ENCODE data around the gene CCDC57.

DNA sequence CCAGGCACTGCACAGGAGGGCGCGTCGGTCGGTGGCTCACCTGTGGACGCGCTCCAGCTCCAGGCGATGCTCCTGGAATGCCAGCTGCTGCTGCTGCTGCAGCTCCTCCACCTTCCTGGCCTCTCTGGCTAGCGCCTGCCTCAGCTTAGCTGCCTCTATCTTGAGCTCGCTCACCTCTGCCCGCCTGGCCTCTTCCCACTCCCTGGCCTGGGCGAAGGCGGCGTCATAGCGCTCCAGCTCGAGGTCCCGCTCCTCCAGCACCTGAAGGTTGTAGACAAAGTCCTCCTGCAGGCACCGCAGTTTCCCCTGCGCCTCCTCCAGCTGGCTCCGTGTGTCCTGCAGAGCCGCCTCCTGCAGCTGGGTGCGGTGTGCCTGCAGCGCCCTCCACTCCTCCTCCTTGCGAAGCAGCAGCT lies 11.1 kb downstream of the CCDC57 start:
- TF ChIP-seq, protein P1, sequence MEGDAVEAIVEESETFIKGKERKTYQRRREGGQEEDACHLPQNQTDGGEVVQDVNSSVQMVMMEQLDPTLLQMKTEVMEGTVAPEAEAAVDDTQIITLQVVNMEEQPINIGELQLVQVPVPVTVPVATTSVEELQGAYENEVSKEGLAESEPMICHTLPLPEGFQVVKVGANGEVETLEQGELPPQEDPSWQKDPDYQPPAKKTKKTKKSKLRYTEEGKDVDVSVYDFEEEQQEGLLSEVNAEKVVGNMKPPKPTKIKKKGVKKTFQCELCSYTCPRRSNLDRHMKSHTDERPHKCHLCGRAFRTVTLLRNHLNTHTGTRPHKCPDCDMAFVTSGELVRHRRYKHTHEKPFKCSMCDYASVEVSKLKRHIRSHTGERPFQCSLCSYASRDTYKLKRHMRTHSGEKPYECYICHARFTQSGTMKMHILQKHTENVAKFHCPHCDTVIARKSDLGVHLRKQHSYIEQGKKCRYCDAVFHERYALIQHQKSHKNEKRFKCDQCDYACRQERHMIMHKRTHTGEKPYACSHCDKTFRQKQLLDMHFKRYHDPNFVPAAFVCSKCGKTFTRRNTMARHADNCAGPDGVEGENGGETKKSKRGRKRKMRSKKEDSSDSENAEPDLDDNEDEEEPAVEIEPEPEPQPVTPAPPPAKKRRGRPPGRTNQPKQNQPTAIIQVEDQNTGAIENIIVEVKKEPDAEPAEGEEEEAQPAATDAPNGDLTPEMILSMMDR (IDR thresholded peaks at IDR 0.05; ENCODE audit: low read depth, low read length), result no peak
- TF ChIP-seq EZH2phosphoT487 (IDR thresholded peaks at IDR 0.05; ENCODE audit: low read depth), result no peak

Data from OCI-LY3 (cell line).